Activated naive CD4-positive, alpha-beta T cell treated with anti-CD3 and anti-CD28 coated beads, Interleukin-2, amount 50 U/mL, for 72 hours (primary cell): ENCODE results near the gene P2RX5. TPM values are rescaled to one million over a fixed set of nuclear protein-coding genes. Genes with fewer than 3 reads are reported as not detected.

Source experiments
- total RNA-seq, 2 donors: library from RNA; stranded (reverse); gene quantifications; one replicate each; pipeline ENCODE4 v1.2.3, GENCODE V29; 2022

Gene P2RX5
- total RNA-seq, 2 donors from 2014 or later: 82.9 to 120 TPM

Other genes starting within 250 kb of the P2RX5 start
- not detected for gene SPATA22, start 224.3 kb downstream of the P2RX5 start, total RNA-seq
- under 1 TPM in 1 of 2 donors, not detected in 1; 0.16 TPM for gene ASPA, start 220.2 kb downstream of the P2RX5 start, total RNA-seq
- gene TRPV3, start 138.3 kb downstream of the P2RX5 start, total RNA-seq: 1 to 10 TPM; 1.0 to 1.9 TPM
- 1 to 10 TPM; 1.7 to 4.7 TPM for gene TRPV1, start 86.7 kb downstream of the P2RX5 start, total RNA-seq
- 10 to 100 TPM in 1 of 2 donors, 1 to 10 TPM in 1; 8.5 to 13.6 TPM for gene SHPK, start 59.9 kb downstream of the P2RX5 start, total RNA-seq
- 1 to 10 TPM; 4.9 to 8.7 TPM for gene CTNS, start 59.4 kb downstream of the P2RX5 start, total RNA-seq
- gene TAX1BP3, start 27.6 kb downstream of the P2RX5 start, total RNA-seq: 10 to 100 TPM; 17.2 to 24.7 TPM
- gene EMC6, start 27.3 kb downstream of the P2RX5 start, total RNA-seq: 10 to 100 TPM; 41.6 to 49.8 TPM
- 10 to 100 TPM; 24.0 to 26.6 TPM for gene HASPIN, start 27.7 kb upstream of the P2RX5 start, total RNA-seq
- gene ITGAE, start 105.0 kb upstream of the P2RX5 start, total RNA-seq: 10 to 100 TPM; 36.7 to 48.0 TPM
- 10 to 100 TPM; 35.4 to 44.4 TPM for gene NCBP3, start 150.1 kb upstream of the P2RX5 start, total RNA-seq
- gene CAMKK1, start 196.9 kb upstream of the P2RX5 start, total RNA-seq: 1 to 10 TPM; 3.8 to 6.9 TPM
- 1 to 10 TPM in 1 of 2 donors, under 1 TPM in 1; 0.14 to 1.5 TPM for gene P2RX1, start 220.3 kb upstream of the P2RX5 start, total RNA-seq